GM21786 (cell line): Measurements from ENCODE around the gene FUT1.
"Not testable (repeated sequence)": the region's sequence is repeated elsewhere in the genome, so short reads cannot be mapped to it uniquely, and the experiment has no call there.

Source experiments
- ATAC-seq: cut with Tn5 transposase; IDR thresholded peaks from one replicate; pipeline ENCODE4 v1.9.1; 2021; ENCODE audit not compliant: unreplicated experiment

Gene FUT1

DNA sequence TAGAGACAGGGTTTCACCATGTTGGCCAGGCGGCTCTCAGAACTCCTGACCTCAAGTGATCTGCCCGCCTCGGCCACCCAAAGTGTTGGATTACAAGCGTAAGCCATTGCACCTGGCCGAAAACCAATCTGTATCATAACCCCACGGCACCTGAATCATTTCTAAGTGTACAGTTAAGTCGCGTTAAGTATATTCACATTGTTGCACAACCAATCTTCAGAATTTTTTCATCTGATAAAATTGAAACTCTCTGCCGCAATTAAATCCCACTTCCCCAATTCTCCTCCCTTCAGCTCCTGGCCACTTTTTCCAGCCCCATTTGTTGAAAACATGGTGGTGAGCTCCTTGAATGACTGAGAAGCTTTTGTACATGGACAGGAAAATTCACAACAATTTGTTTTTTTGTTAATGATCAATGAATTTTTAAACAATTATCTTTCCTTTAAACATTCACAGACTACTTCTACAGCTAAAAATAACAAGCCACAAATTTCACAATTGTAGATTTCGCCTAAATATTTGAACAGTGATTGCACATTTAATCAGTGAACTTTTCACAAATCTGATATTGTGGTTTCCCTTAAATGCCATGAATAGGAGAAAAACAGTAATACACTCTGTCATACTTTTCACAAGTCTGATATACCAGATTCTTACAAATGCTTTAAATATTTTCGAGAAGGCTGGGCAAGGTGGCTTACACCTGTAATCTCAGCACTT, 16.7 kb upstream of the FUT1 start:
- ATAC-seq = no peak

GRCh38 chr19:48768171-48768753, 15.8 kb upstream of the FUT1 start:
- not testable (repeated sequence) for ATAC-seq

DNA sequence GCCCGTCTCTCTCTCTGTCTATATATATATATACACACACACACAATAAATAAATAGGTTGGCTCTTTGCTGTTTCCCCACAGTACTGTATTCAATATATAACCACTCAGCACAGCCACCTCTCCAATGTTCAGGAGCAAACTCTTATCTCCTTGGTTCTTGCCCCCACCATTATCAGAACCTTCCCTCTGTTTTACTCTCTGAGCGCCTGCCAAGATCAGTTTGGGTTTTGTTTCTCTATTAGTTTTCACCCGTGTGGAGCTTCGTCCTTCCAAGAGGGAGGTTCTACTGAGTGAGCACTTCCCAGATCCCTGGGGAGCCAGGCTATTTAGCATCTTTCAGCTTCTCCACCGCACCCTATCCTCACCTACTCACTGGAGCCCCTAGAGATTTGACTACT, 13.4 kb upstream of the FUT1 start:
- not testable (repeated sequence) for ATAC-seq

GRCh38 chr19:48760504-48761205, 8.2 kb upstream of the FUT1 start:
- ATAC-seq = no peak

DNA sequence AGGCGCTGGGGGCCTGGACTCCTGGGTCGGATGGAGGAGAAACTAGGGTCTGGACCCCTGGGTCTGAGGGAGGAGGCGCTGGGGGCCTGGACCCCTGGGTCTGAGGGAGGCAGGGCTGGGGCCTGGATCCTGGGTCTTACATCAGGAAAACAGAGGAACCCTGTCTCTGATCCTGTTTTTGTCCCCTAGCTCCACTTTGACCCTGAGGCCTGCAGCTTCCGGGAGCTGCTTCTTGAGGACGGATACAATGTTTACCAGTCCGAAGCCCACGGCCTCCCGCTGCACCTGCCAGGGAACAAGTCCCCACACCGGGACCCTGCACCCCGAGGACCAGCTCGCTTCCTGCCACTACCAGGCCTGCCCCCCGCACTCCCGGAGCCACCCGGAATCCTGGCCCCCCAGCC, 5.3 kb upstream of the FUT1 start:
- ATAC-seq = no peak

GRCh38 chr19:48757089-48757675, 4.7 kb upstream of the FUT1 start:
- no peak for ATAC-seq

DNA sequence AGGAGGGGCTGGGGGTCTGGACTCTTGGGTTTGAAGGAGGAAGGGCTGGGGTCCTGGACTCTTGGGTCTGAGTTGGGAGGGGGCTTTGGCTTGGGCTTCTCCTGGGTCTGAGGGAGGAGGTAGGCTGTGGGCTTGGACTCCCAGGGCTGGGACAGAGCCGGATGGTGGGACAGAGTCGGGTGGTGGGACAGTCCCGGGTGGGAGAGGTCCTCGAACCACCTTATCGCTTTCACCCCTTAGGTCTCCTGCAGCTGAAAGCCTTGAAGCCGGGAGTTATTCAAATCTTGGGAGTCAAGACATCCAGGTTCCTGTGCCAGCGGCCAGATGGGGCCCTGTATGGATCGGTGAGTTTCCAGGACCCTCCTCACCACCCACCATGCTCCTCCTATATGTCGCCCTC, 4.2 kb upstream of the FUT1 start:
- no peak for ATAC-seq

GRCh38 chr19:48756212-48756611, 3.8 kb upstream of the FUT1 start:
- ATAC-seq = no peak

DNA sequence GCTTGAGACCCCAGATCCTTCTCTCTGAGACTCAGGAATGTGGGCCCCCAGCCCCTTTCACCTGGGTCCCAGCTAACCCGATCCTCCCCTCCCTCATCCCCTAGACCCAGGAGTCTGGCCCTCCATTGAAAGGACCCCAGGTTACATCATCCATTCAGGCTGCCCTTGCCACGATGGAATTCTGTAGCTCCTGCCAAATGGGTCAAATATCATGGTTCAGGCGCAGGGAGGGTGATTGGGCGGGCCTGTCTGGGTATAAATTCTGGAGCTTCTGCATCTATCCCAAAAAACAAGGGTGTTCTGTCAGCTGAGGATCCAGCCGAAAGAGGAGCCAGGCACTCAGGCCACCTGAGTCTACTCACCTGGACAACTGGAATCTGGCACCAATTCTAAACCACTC, 3.3 kb upstream of the FUT1 start:
- ATAC-seq = no peak

DNA sequence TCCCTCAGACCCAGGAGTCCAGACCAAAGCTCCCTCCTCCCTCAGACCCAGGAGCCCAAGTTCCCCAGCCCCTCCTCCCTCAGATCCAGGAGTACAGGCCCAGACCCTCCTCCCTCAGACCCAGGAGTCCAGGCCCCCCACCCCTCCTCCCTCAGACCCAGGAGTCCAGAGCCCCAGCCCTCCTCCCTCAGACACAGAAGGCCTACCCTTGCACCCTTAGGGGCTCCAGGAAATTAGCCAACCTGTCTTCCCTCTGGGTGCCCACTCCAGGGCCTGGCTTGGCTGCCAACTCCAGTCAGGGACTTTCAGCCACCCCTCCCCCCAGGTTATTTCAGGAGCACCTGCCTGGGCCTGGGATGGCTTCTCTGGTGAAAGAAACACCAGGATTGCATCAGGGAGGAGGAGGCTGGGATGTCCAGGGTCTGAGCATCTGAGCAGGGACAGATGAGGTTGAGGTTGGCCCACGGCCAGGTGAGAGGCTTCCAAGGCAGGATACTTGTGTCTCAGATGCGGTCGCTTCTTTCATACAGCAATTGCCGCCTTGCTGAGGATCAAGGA, 2.7 kb upstream of the FUT1 start, which contains the start of gene FGF21:
FGF21 (plus strand) TSS at position 441 of the 558 bp plus-strand sequence. CDS start 713 bp downstream, outside the sequence.
- no peak for ATAC-seq

GRCh38 chr19:48751845-48752495, 471 bp downstream of the FUT1 start:
- no peak for ATAC-seq

- ATAC-seq = no peak
These were observed 1.5 kb downstream of the FUT1 start for GRCh38 chr19:48750771-48751504.

- ATAC-seq = no peak
These were observed 2.1 kb downstream of the FUT1 start for GRCh38 chr19:48750351-48750750.

GRCh38 chr19:48749571-48750198, 2.8 kb downstream of the FUT1 start:
- ATAC-seq = no peak

DNA sequence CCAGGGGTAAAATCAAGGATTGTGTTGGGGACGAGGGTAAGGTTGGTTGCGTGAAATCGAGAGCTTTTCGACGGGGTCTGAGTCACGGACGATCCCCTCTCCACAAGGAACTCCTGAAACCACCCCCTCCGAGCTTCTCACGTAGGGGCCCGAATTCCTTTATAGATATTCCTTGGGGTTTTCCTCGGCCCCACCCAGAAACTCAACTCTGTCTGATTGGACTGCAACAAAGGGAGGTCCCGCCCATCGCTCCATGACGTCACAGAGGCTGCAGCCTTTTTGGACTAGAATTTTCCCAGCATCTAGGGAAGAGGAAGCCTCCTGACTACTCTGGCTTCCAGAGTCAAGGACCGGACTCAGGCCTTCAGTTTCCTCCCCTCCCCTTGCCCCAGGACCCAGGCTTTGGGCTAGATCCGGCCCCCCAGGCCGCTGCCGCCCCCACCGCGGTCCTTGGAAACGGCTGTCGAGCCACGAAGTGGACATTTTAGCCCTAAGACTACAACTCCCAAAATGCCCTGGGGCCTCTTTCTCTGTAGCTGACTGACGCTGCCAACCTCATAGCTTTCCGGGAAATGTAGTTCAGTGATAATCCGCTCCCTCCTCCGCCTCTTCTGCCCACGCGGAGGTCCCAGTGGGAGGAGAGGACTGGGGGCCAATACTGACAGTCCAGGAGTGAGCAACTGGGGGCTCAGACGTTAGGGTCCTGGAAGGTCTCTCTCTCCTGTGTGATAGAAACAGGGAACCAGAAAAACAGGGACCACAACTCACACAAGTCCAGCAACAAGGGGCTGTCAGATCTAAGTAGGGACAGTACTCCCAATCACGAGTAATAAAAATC, 5.5 kb downstream of the FUT1 start, which contains the start of gene IZUMO1:
IZUMO1 (minus strand) TSS at position 172 of the 838 bp plus-strand sequence. CDS start 1,050 bp downstream, outside the sequence.
- ATAC-seq = no peak

GRCh38 chr19:48746110-48746509, 6.3 kb downstream of the FUT1 start:
- ATAC-seq = no peak

DNA sequence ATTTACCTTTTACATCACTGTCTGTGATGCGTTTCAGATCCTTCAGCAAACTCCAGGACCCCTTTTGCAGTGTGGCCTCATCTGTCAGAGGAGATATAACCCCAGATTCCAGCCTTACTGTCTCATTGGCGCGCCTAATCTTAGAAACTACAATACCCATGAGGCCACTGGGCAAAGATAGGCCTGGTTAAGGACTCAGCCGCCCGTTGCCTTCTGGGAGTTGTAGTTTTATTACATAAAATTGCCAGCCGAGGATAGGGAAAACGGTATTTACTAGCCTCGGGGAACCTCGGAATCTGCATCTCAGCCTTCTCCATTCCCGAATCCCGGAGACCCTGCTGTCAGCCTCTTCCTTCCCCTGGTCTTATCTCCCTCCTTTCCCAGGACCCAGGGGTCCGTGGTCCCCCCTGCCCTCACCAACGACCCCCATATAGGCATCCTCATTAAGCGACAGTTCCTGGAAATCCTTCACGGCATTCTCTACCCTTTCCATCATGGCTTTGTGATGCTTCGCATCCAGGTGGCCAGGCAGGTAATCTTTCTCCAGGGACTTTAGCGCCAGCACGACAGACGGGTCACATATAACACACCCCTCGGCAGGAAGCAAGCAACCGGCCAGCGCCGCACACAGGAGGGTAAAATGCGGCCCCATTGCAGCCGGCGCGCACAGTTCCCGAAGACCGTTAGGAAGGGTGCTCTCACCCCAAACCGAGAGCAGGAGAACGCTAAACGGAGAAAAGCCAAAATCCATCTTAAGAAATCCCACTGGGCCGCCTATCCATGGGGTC, 7.0 kb downstream of the FUT1 start:
- ATAC-seq = peak; percentile 43

- no peak for ATAC-seq
These were observed 10.3 kb downstream of the FUT1 start for GRCh38 chr19:48742096-48742495.
